GM21381 (cell line): Measurements from ENCODE around the gene CAPN10.
"Not testable (repeated sequence)": the region's sequence is repeated elsewhere in the genome, so short reads cannot be mapped to it uniquely, and the experiment has no call there.

ENCODE experiments used
- ATAC-seq: cut with Tn5 transposase; IDR thresholded peaks from one replicate; pipeline ENCODE4 v1.9.1; 2021; ENCODE audit warnings: mild to moderate bottlenecking, moderate library complexity; ENCODE audit not compliant: unreplicated experiment

The CAPN10 gene

GRCh38 chr2:240586198-240586918 is at the start of gene CAPN10:
TSS of gene CAPN10 (plus strand) at chr2:240586734. CDS start at chr2:240586912, 178 bp downstream.
- ATAC-seq, result peak; percentile 67

- no peak for ATAC-seq
Observed at GRCh38 chr2:240538031-240538780, 48.3 kb upstream of the CAPN10 start.

GRCh38 chr2:240539101-240539500 is 47.4 kb upstream of the CAPN10 start:
- not testable (repeated sequence) for ATAC-seq

- ATAC-seq, result no peak
Observed at GRCh38 chr2:240539906-240540305, 46.6 kb upstream of the CAPN10 start.

- ATAC-seq, result no peak
Observed at GRCh38 chr2:240551288-240551687, 35.2 kb upstream of the CAPN10 start.

GRCh38 chr2:240551811-240552210 is 34.7 kb upstream of the CAPN10 start:
- no peak for ATAC-seq

- no peak for ATAC-seq
Observed at GRCh38 chr2:240553956-240554480, 32.5 kb upstream of the CAPN10 start.

GRCh38 chr2:240554767-240555493 is 31.6 kb upstream of the CAPN10 start:
- no peak for ATAC-seq

GRCh38 chr2:240555541-240556250 is 30.8 kb upstream of the CAPN10 start:
- ATAC-seq, result no peak

- no peak for ATAC-seq
Observed at GRCh38 chr2:240556553-240557100, 29.9 kb upstream of the CAPN10 start.

GRCh38 chr2:240557101-240557751 is 29.3 kb upstream of the CAPN10 start:
- ATAC-seq, result no peak

- no peak for ATAC-seq
Observed at GRCh38 chr2:240557808-240558207, 28.7 kb upstream of the CAPN10 start, which contains the start of gene ANKMY1. TSS of gene ANKMY1 (minus strand) at chr2:240557988. CDS start at chr2:240557335, 653 bp downstream.

GRCh38 chr2:240558236-240558761 is 28.2 kb upstream of the CAPN10 start:
- ATAC-seq, result no peak

- ATAC-seq, result no peak
Observed at GRCh38 chr2:240559286-240559685, 27.2 kb upstream of the CAPN10 start.

- ATAC-seq, result peak; percentile 58
Observed at GRCh38 chr2:240560084-240560479, 26.5 kb upstream of the CAPN10 start, which contains the start of gene DUSP28. TSS of gene DUSP28 (plus strand) at chr2:240560357. CDS start at chr2:240560685, 328 bp downstream.

- ATAC-seq, result peak; percentile 52
Observed at GRCh38 chr2:240560480-240561324, 25.8 kb upstream of the CAPN10 start.

GRCh38 chr2:240561325-240561971 is 25.1 kb upstream of the CAPN10 start:
- ATAC-seq, result peak; percentile 2

- ATAC-seq, result not testable (repeated sequence)
Observed at GRCh38 chr2:240563231-240563630, 23.3 kb upstream of the CAPN10 start.
